ENCODE data around the gene TMEM219.
A peak's percentile ranks its signal among the peaks of the same experiment; 100 is the strongest.

Gene TMEM219

DNA sequence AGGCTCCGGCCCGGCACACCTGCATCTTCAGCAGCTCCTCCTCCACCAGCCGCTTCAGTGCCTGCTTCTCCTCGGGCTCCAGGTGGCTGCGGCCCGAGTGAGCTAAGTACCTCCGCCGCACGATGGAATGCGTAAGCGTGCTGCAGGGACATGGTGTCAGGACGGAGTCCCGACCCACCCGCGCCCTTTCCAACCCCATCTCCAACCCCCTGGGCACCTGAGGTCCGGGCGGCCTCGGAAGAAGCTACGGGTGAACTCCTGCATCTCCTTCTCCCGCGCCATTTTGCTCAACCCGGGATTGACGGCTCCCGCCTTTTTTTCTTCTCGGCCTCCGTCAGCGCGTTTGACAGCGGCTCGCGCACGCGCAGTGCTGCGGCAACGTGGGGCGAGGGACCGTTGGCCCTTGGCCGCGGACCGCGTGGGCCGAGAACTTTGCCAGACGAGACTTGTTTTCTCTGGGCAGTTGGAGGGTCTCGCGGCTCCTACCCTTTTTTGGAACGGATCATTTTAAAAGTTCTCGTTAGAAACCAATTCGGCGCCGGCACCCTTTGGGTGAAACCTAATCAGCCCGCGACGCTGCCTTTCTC, 33.5 kb downstream of the TMEM219 start, which contains the start of gene HIRIP3:
Gene HIRIP3, minus strand, starts transcription at position 294 of the 587 bp plus-strand sequence. Its CDS starts 12 bp downstream, at position 282.
- peak; percentile 81 for DNase-seq (ENCODE audit: low read depth)

DNA sequence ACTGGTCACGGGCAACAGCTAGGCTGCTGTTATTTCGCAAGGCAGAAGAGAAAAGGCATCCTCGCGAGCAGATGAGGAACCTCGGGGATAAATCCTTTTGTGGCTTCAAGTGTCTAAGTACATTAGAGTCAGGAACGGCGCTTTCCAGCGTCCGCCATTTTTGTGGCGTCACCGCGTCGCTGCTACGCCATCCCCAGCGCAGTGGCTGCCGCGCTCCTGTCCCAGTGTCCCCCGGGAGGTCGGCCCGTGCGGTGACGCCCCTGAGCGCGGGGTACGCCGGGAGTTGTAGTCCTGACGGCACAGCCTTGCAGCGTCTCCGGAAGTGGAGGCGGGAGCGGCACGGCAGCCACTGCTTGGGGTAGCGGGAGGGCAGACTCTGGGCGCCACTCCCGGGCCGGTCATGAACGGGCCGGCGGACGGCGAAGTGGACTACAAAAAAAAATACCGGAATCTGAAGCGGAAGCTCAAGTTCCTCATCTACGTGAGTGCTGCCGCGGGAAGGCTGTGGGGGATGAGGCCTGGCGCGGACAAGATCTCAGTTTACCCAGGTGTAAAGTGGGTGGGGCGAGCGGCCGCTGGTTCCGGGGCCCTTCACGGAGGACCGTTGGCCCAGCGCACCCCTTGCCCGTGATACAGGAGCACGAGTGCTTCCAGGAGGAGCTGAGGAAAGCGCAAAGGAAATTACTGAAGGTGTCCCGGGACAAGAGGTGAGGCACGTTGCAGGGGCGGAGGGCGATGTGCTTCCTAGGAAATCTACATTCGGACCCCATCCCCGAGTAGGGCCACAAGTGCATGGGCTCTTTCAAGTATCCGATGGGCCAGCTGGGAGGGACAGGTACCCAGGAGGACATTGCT, 34.3 kb downstream of the TMEM219 start, which contains the start of gene INO80E:
Gene INO80E, plus strand, starts transcription at position 331 of the 855 bp plus-strand sequence. Its CDS starts 70 bp downstream, at position 401.
- DNase-seq (ENCODE audit: low read depth): peak; percentile 99

DNA sequence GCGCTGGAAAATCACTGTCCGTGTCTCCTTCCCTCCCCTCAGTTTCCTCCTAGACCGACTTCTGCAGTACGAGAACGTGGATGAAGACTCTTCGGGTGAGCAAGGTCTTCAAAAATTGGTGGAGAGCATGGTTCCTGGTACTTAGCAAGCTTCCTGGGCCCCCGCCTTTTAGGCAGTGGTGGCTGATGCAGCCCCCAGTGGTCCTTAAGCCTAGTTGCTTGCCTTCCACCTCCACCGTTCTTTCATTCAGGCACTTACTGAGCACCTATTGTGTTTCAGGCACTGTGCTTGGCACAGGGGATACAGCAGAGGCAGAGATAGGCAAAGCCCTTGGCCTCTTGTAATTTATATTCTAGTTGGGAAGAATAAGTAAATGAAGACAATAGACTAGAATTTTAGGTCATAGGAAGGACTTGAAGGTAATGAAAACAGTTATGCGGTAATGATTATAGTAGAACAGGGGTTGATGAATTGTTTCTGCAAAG, 34.9 kb downstream of the TMEM219 start:
- DNase-seq (ENCODE audit: low read depth): no peak

DNA sequence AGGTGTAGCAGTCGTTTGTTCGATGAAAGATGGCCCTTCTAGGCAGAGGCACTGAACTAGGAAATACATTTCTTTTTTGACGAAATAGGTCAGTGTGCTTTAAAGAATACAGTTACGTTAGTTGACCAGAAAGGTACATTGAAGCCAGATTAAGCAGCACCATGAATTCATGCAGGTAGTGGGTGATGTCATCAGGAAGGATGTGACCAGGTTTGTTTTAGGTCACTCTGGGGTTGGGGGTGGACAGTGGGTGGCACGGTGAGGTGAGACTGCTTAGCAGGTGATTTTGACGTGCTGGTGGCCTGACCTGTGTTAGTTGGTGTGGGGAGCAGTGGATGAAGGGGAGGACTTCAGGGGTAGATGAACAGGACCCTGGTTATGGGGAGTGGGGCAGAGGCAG, 37.7 kb downstream of the TMEM219 start:
- no peak for DNase-seq (ENCODE audit: low read depth)

DNA sequence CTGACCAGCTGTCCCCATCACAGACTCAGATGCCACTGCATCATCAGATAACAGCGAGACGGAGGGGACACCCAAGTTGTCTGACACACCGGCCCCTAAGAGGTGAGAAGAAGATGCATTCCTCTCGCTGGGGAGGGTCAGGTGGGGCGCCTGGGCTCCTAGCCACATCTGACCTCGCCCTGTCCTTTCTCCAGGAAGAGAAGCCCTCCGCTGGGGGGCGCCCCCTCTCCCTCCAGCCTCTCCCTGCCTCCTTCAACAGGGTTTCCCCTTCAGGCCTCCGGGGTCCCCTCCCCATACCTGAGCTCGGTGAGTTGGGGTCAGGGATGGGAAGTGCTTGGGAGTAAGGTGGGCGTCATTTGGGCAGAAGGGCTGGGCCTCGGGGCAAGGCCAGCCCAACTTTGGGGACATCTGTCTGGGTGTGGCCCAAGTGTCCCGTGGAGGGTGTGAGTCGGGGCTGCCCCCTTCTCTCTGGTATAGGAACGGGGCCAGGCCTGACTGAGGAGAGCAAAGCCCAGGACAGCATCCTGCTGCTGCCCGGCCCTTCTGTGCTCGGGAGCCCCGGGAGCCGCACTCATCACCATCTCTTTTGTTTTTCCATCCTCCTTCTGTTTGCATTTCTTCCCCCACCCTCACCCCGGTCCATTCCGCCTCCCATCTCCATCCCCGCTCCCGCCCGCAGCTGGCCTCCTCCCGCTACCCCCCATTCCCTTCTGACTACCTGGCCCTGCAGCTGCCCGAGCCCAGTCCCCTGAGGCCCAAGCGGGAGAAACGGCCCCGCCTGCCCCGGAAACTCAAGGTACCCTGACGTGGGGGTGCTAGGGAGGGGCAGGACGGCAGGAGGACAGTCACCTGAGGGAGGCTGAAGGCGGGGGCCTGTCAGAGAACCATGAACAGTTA, 39.1 kb downstream of the TMEM219 start:
- no peak for DNase-seq (ENCODE audit: low read depth)

DNA sequence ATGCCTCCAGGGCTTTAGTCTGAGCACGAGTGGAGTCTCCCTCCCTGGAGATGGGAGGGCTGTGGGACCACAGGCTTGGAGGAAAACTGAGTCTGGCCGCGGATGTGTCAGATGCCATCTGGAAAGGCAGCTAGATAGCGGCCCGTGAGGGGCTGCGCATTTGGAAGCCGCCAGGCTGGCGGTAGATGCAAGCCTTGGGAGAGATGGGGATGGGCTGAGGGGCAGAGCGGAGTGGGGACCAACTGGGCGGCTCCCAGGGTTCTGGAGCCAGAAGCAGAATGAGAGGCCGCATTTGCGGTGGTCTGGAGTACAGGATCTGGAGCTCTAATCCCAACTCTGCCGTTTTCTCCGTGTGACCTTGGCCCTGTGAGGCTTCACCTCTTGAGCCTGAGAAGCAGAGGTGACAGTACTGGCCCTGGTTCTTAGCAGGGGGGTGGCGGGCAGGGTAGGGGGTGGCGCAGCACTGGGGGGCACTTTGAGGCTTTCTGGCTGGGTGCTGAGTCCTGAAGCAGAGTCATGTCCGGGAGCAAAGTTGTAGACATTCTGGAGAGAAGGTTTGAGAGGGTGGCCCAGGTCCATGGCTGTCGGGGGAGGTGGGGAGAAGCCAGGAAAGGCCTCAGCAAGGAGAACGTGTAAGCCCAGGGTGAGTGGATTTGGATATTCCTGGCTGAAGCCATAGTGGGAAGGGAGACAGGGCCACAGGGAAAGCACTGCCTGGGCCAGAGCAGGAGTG, 40.9 kb downstream of the TMEM219 start:
- no peak for DNase-seq (ENCODE audit: low read depth)

DNA sequence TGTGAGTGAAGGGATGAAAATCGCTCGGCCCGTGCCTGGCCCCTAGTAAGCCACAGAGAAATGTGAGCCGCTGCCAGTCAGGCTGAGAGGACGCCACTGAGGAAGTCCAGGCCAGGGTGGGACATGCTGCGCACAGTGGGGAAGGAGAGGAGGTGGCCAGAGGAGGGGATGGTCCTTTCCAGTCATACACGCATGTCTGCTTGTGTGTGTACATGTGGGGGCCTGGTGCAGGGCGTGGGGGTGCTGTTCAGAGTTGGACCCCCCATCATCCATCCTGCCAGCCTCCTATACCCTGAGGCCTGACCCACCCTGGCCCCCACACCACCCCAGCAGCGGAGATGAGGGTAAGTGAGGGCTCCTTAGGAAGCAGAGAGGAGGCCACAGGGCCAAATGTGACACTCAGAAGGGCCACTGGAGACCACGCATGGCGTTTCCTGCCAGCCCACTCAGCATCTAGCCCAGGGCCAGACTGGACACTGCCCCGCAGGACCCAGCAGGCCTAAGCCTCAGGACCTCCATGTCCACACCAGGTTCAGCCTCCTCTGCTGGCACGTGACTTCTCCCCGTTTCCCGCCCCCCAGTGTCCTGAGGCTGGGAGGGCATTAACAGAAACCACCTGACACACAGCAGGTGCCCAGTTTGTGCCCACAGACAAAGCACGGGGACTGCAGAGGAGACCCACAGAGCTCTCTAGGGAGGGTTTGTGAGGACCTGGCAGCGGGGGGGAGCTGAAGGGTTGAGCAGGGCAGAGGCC, 42.0 kb downstream of the TMEM219 start:
- DNase-seq (ENCODE audit: low read depth): no peak

DNA sequence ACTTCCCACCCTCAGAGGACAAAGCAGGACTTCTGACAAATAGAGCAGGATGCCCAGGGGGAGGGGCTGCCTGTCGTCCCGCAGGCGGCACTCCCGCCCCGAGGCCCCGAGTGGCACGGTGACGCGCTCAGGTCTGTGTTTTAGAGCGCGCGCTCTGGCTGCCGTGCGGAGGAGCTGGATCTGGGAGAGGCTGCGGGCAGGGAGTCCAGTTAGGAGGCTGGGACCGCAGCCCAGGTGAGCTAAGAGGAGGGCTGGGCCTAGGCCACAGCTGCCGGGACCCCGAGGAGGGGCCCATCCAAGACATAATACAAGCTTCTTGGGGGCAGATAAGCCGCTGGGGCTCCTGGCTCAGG, 42.5 kb downstream of the TMEM219 start:
- no peak for DNase-seq (ENCODE audit: low read depth)

DNA sequence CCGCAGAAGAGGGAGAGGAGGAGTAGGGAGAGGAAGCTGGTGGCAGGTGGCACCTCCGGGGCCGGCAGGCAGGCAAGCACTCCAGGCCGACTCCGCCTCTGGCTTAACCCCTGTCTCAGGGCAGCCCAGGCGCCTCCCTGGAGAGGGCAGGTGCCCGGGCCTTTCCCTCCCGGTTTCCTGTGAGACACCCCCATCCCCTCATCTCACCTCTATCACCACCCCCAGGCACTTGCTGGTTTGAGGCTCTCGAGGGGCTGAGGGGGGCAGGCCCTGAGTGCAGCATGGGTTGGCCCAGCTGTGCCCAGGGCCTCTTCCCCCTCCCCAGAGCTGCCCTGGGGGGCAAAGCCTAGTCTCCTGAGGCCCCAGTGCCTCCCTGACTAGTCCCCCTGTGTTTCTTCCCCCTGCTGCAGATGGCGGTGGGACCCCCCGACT, 42.9 kb downstream of the TMEM219 start:
- DNase-seq (ENCODE audit: low read depth): no peak

DNA sequence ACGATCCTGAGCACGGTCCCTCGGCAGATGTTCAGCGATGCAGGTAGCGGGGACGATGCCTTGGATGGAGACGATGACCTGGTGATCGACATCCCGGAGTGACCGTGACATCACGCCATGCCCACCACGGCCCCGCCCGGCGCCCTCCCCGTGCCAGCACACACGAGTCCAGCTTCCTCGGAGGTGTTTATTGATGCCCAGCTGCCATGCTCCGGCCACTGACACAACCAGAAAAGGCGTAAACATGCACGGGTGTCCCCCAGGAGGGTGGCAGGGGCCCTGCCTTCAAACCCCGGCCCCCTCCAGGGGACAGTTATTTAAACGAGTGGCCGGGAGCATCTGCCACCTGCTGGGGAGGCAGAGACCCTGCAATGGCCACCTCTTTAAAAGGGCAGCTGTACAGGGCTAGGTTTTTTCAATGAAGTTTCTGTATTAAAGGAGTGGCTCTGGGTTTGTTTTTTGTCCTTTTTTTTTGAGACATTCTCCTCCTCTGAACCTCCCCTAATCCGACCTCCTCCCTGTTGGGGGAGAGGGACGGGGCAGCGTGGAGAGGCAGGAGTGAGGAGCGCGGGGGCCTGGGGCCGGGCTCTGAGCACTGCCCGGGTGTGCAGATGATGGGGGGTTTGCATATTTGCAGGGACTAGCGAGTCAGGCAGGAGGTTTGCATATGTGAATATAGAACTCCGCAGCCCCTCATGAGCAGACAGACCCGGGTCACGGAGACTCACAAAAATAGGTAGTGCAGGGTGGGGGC, 43.6 kb downstream of the TMEM219 start:
- peak; percentile 26 for DNase-seq (ENCODE audit: low read depth)

DNA sequence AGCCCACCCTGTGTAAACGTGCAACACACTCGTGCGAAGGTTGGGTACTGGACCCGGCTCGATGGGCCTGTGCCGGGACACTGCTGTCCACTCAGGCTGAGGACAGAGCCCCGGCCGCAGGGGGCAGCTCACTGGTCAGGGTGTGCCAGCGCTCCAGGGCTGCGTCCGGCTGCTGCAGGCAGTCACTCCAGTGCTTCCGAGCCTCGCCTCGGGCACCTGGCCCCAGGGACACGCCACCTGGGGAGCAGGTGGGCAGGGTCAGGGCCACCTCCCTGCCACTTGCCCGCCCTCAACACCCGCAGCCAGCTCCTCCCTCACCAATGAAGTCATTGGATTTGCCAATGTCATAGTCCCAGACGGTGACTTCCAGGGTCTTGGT, 44.2 kb downstream of the TMEM219 start:
- DNase-seq (ENCODE audit: low read depth): no peak

DNA sequence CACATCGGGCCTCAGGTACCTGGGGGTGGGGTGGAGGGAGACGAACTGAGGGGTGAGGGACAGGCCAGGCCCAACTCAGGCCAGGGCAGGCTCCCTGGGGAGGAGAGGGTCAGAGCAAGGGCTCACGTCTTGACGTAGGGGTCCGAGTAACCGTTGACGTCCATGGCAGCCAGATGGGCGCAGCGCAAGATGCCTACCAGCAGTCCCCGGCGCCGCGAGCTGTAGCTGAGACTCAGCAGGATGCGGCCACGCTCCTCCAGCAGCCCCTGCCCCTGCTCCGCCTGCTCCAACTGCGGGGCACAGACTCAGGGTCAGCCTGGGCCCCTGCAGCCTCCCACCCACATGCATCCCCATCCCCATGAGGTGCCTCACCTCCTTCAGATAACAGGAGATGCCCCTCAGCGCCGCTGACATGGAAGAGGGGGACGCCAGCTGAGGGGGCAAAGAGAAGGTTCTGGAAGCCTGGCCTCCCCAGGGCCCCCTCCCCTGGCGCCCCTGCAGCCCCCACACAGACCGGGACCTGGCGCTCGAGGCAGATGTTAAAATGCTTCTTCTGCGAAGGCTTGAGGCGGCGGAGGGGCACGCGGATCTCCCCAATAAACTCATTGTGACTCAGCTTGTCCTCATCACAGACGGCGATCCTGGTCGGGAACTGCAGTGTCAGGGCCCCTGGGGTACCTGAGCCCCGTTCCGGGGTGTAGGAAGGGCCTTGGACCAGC, 44.9 kb downstream of the TMEM219 start:
- DNase-seq (ENCODE audit: low read depth): no peak

DNA sequence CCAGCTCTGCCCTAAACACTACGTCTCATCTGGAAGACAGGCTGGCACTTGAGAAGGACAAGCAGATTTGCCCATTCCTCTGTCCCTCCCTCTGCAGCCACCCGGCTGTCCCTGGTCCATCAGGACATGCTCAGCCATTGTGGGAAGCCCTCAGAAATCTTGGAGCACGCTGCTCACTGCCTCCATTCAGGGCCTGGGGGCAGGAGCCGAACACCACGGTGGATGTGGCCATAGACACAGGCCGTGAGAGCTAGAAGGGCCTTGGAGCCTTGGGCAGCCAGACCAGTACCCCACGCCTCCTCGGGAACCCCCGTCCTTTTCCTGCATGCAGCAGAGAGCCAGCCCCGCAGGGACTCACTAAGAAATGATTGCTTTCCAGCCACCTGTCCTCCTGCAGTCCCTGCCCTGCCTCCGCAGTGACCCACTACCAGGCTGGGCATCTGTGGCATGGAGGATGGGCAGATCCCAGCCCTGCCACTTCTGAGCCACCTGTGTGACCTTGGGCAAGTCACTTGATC, 45.6 kb downstream of the TMEM219 start:
- no peak for DNase-seq (ENCODE audit: low read depth)

DNA sequence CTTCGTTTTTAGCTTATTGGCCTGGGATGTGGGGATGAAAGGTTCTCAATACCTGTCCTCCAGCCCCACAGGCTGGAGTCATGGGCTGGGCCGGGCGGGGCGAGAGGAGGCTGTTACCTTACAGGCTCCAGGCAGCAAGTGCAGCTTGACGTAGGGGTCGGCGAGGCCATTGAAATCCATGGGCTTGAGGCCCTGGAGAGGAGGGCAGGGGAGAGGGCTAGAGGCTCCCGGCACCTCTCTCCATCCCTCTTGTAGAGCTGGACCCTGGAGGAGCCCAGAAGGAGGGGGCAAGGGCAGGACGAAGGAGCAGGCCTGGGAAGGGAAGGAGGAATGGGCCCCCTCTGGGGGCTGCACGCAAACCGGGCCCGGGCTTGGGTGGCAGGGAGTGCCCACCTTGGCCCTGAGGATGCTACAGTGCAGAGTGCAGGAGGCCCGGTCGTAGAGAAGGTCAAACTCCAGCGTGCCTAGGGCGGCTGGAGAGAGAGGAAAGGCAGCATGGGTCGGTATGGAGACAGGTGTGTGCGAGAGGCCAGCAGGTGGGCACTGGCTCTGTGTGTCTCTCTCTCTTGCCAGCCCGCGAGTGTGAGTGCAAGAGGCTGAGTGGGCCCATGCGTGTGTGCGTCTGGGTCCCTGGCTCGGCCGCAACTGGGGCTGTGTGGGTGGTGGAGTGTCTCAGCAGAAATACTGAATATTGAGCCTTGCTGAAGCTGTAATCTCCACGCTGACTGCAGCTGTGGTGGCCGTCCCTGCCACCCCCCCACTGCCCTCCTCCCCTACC, 47.4 kb downstream of the TMEM219 start:
- DNase-seq (ENCODE audit: low read depth): no peak

DNA sequence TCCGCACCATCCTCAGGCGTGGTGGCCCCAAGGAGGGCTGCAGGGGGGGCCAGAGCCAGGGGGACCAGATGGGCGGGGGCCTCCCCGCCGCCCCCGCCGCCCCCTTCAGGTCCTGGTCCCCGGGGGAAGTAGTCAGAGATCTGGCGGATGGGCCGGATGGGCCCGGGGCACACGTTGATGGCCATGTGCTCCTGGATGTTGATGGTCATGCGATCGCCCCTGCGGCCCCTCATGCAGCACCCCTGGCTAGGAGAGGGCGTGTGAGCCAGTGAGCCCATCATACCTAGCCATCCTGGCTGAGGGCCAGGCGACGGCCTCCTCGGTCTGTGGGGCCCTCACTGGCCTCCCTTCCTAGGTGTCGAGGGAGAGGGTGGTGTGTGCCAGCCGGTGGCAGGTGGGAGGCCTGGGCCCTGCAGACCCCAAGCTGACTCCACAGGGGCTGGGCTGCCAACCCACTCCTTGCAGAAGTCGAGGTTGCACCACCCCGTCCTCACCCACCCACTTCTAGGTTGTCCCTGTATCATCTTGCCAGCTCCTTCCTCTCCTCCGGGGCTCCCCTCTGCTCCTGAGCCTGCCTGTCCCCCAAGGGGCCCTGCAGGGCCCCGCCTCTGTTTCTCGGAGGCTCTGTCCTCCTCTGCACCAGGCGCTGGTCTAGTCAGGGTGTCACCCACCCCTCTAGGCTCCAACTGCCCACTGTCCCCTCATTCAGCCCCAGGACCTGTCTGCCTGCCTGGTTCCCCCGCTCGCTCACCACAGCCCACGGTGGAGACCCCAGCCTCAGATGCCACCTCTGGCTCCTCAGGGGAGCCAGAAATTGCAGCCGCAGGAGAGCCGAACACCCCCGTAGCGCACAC, 48.3 kb downstream of the TMEM219 start:
- DNase-seq (ENCODE audit: low read depth): no peak

DNA sequence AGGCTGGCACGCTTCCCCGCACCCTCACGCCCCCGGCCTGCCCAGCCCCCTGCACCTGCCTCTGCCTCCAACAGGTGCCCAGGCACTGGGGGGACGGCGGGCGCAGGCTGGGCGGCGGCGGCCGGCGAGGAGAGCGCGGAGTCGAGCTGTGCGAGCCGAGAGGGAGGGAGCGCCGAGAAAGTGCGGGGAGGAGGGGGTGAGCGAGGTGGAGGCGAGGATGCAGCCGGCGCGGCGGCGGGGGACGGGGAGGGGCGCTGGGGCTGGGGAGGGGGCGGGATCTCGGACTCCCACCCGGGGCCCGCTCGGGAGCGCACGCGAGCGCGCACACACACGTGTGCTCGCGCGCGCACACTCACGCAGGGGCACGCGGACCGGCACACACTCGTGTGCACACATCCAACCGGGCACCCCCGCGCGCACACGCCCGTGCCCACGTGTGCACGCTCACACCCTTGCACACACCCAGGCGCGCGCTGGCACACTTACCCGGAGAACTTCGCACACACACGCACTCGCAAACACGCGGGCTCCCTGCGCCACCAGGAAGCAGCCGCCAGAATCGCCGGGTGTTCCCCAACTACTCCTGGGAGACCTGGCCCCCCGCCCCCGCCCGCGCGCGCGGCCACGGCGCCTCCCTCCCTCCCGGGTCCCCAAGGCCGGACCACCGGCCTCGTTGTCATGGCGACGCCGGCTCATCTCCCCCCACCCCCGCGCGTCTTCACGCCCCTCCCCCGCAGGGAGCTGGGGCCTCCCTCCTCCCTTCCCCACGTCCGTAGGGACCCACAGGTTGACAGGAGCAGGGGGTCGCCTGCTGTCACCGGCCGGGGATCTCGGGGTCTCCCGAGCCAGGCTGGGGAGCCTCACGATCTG, 49.2 kb downstream of the TMEM219 start, which contains the start of gene DOC2A:
Gene DOC2A, minus strand, starts transcription at position 184 of the 870 bp plus-strand sequence. CDS start 805 bp downstream, outside the sequence.
- no peak for DNase-seq (ENCODE audit: low read depth)
